Activated CD8-positive, alpha-beta memory T cell treated with anti-CD3 and anti-CD28 coated beads for 4 hours (primary cell): ENCODE results near the gene CRLF1.
"Not testable (repeated sequence)": the region's sequence is repeated elsewhere in the genome, so short reads cannot be mapped to it uniquely, and the experiment has no call there.

Source experiments
- DNase-seq, 2 donors: peaks; one replicate each; pipeline ENCODE4 v3.0.0-alpha.2; 2020; ENCODE audit warnings: low read depth in 2 of 2

The CRLF1 gene

DNA sequence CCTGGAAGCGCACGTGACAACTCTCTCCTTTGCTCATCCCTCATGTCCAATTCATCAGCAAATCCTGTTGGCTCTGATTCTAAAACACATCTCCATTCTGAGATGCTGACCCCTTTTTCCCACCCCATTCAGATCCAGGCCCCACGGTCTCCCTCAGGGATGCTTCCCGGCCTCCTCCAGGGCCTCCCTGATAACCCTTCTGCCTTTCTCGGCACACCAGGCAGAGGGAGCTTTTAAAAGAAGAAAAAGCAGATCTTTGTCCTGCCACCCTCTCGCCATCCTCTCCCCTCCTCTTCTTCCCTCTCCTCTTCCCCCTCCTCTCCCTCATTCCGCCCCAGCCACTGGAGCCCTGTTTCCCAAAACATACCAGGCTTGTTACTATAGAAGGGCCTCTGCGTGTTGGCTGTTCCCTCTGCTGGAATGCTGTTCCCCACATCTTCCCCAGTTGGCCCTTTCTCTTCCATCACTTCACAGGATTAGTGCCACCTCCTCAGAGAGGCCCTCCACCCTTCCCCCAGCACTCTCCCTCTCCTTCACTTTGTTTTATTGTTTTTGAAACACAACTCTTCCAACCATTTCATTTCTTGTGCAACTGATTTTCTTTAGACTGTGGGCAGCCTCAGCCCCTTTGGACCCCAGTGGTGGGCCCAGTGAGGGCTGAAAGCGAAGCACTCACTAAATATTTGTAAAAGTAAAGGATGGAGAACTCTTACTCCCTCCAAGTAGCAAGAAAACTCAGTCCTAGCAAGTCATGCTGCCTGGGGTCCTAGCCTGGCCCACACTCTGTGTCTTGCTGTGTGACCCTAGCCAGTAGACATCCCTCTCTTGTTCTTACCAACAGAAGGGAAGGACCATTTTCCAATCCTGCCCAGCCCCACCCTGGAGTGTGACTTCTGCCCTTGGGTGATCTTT, 2.5 kb upstream of the CRLF1 start:
- no peak for DNase-seq

DNA sequence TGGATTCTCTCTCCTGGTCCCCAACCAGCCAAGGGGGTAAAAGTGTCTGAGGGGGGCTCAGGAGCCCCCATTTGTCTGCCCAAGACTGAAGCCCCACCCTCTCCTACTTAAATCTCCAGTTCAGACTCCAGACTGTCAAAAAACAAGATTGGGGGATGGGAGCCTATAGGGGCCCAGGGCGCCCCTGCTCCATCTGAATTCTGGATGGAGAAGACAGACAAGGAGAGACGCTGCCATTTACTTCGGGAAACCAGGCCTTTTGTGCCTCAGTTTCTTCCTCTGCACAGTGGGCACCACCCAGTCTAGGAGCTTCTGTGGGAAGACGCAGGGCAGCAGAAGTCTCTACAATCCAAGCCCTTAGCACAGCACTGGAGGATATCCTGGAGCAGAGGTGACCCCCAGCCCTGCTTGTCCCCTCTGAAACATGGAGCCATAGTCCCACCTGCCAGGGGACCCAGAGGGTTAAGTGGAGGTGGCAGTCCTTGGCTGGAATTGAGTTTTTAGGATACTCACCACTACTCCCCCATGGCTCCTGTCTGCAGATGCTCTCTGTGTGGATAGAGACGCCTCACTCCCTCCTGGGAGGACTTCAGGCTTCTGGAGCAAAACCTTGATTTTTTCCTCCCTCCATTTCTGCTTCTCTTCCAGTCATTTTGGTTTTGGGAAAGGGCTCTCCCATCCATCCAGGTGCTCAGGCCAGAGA, 1.7 kb upstream of the CRLF1 start:
- no peak for DNase-seq

DNA sequence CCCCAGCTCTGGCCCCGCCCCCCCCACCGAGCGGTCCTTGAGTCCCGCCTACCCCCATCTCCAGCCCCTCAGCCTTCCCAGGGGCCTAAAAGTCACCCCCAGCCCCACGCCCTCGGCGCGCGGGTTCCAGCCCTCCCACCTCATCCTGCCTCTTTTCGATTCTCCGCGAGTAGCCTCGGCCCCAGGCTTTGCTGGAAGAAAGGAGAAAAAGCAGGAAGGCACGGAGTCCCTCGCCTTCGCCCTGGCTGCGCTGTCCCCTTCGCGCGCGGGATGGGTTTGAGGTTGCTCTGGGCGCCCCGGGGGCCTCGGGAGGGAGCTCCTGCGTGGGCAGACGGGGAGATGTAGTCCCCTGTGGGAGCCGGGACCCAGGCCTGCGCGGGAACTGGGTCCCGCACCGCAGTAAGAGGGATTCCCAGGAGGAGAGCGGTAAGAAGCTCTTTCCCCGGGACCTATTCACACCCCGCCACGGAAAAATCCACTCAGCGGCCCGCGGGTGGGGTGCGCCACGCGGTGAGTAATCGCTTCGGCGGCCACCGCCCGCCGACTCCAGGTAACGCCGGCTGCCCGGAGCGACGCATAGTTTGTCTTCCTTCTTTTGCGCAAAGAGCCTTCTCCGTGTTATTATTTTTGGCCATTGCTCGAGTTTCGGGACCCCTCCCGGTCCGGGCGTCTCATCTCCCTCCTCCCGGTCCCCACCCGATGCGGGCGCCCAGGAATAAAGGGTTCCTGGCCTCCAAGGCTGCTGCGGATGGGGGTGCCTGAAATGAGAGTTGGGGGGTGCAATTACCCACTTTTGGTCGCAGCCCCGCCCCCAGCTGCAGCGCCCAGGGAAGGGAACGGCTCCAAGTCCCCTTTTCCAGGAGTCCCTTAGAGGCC, 865 bp upstream of the CRLF1 start:
- DNase-seq, result no peak

DNA sequence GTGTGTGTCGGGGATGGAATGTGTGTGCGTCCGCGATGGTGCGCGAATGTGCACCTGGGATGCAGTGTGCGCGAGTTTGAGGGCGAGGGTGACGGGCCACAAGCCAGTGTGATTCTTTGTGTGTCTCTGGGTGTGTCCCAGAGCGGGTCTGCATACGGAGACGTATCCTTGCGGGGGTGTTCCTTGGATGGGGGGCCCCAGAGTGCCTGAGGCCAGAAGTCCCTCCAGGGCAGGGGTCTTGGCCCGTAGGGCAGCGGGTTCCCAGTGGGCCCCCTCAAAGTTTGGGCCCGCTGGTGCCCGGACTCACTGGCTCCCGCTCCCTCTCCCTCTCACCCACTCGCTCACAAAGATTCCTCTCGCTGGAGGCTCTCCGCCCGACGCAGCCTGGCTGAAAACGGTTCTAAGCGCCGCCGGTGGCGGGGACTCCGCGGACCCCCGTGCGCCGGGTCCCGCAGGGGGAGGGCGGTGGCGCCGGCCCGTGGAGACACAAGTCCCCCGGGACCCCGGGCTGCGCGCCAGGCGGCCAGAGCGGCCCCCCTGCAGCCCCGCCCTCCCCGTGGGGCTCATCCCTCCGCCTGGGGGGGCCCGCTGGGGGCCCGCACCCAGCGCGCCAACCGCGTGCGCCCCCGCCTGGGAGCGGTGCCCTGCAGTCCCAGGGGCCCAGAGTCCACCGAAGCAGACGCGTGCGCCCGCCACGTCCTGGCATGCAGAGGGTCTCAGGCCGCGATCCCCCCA, 886 bp downstream of the CRLF1 start:
- no peak for DNase-seq

DNA sequence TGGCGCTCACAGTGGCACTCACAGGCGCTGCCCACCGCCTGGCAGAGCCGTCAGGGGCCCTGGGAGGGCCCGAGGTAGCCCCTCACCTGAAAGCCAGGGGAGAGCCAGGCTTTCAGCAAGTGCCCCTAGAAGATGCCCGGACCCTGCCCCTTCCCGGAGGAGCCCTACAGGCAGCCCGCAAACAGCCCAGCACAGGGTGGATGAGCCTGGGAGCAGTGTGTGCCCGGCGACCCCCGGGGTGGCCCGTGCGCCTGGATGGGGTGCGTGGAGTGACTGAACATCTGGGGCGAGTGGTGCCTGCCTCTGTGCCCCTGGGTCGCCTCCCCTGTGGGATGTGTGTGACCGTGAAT, 1.4 kb downstream of the CRLF1 start:
- DNase-seq, result no peak

DNA sequence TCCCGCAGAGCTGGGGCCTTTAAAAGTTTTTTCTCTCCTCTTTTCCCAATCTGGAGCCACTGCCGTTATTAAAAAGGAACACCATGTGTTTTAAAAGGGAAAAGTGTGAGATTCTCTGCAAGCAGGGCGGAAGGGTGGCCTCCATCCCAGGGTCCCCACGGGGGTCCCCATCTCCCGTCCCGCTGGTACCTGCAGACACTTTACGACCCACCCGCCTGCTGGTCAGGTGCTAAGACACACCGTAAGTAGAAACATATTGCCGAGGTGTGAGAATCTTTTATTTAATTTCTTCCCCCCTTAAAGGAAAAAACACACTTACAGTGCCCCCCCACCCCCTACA, 1.8 kb downstream of the CRLF1 start:
- DNase-seq, result no peak

DNA sequence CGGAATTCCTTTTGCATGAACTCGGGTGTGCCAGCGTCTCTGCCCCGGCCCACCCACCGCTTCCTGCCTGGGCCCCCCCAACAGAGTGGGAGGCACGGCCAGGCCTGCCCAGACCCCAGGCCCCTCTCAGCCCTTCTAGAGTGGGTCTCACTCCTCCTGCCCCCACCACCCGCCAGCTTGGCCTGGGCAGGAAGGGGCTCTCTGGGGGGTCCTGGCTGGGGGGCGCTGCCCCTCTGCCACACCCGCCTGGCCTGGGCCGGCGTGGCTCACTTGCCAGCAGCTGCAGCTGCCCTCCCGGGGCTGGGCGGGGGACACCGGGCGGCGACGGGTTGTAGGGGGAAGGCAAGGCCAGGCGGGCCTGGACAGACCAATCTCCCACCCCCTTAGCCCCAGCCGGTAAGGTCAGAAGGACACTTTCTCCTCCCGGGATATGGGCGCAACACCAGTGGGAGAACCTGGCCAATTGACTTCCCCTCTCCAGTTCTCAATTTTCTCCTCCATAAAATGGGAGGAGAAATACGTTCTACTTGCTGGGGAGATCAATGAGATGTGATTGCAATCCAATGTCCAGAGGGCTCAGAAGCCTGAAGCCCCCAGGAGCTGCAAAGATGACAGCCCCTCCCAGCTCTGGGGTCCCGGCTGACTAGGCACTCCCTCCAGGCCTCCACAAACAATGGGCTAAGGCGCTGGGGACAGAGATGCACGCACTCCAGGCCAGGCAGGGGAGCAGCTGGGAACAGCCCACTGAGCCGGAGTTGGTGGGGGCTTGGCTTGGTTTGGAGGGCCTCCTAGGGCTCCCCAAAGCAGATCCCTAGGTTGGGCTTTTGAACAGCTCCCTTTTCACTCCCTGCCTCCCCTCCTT, 2.4 kb downstream of the CRLF1 start:
- no peak for DNase-seq

DNA sequence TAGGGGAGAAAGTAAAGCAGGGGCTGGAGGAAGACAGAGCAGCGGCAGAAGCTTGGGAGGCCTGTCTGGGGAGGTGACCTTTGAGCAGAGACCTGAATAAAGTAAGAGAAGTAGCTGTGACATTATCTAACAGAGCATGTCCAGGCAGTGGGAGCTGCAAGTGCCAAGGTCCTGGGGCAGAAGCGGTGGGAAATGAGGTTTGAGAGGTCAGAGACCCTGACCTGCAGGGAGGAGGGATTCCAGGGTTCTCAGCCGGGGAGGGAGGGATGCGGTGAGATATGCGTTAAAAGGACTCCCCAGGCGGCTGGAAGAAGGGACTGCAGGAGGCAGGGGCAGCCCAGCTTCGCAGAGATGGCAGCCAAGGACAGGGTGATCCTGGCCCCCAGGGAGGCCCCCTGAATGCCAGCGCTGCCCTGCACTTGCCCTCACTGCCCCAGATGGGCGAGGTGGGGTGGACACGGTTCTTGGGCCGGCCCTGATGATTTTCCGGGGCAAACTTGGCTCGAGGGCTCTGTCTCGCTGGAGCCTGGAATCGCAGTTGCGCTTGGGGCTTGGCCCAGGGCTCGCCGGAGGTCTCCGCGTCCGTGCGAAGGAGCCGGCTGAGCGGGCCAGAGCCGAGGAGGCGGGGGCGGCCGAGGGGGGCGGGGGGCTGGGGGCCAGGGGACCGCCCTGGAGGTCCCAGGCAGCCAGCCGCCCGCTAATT, 3.2 kb downstream of the CRLF1 start:
- no peak for DNase-seq

DNA sequence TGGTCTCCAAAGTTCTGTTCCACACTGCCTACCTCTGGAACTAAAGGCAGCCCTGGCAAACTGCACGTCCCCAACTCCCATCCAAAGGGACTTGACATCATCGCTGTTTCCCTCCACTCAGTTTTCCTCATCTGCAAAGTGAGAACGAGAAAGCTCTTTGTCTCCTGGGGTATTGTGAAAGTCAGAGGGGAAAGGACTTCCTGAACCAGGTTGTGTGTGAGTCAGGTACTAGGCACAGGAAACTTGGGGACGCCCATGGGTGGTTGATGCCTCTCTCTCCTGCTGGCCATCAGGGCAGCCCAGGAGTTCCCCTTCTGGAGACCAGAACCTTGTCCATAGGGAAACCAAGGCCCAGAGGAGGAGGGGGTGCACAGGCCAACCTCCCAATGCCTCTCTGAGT, 4.7 kb downstream of the CRLF1 start:
- DNase-seq, result no peak

DNA sequence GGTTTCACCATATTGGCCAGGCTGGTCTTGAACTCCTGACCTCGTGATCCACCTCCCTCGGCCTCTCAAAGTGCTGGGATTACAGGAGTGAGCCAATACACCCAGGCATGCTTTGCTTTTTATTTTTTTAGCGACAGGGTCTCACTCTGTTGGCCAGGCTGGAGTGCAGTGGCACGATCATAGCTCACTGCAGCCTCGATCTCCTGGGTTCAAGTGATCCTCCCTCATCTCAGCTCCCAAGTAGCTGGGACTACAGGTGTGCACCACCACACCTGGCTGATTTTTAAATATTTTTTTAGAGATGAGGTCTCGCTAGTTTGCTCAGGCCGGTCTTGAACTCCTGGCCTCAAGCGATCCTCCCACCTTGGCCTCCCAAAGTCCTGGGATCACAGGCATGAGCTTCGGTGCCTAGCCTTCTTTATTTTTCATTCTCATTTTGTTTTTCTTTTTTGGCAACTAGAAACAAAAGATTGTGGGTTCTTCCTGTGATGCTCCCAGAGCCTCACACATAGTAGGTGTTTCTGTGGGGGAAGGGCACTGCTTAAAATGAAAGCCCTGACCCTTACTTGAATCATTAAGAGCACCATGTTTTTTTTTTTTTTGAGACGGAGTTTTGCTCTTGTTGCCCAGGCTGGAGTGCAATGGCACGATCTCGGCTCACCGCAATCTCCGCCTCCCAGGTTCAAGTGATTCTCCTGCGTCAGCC, 5.8 kb downstream of the CRLF1 start:
- DNase-seq, result not testable (repeated sequence)

DNA sequence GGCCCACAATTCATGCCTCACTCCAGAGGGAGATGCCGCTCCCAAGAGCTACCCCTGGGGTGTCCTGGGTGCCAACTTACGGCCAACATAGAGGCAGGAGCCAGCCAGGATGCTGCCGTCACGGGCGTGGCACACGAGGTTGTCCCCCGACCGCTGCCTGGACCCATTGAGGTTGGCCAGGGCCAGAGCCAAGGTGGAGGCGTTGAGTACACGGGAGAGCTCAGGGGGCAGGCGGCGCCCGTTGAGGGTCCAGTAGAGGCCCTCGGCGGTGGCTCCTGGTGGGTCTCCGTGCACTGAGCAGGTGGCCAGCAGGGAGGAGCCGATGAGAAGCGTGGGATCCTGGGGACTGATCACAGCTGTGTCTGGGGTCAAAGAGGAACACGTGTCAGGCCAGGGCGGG, 7.1 kb downstream of the CRLF1 start:
- DNase-seq, result no peak

DNA sequence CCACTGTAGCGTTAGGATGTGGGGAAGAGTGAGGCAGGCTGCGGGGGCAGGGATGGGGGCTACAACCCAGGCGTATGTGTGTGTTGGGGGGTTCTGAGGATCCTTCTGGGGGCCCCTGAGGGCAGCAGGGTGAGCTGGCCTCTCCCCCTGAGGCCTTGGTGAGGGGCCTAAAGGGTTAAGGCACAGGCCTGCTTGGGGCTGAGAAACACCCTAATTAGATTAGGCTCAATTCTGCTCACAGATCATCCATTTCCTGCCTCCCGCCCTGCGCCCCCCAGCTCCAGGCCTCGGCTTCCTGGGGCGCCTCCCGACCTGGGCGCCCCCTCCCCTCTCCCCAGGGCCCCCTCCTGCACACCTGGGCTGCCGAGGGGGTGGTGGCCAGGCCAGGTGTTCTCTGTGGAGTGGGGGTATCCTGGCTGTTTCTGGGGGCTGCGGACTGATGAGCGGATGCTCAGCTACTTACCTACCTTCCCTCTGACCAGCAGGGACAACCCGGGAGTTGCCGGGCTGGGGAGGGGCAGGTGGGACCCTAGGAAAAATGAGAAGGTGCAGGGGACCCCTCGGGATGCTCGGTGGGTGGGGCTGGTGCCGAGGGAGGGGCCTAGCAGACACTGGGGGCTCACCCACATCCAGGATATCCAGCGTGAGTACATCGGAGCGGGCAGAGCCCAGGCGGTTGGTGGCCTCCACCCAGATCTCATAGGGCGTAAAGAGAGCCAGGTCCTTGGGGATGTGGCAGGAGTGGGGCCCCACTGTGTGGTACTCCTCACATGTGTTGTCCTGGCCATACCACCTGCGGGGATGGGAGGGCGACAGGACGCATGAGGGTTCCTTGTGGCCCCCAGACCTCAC, 8.6 kb downstream of the CRLF1 start:
- no peak for DNase-seq

DNA sequence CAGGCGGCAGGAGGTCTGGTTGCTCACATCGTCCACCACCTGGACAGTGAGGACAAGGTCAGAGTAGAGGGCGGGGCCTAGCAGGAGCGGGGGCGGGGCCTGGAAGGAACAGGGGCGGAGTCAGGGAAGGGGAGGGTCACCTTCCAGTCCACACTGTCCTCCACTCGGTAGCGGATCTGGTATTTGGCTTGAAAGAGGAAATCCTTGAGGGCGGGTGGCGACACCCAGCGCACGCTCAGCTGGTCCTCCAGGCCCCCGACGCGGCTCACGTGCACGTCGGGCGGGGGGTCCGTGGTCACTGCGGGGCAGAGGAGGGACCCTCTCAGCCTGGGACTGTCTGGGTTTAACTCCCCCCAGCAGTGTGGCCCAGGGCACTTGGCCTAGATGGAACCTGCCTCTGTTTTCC, 9.8 kb downstream of the CRLF1 start:
- DNase-seq, result no peak

DNA sequence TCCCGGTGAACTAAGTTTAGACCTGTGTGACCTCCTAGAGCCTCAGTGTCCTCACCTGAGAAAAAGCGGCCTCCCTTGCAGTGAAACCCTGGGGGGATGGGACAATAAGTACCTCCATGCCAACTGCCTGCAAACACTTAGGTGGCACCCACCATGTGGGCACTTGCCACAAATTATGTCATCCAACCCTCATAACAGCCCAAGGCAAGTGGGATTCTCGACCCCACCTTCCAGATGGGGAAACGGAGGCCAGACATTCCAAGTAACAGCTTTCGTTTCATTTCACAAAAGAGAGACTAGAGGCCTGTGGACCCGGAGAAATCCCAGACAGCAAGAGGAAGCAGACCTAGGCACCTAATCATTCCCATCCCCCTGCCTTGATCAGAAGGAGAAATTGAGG, 11.1 kb downstream of the CRLF1 start:
- no peak for DNase-seq

DNA sequence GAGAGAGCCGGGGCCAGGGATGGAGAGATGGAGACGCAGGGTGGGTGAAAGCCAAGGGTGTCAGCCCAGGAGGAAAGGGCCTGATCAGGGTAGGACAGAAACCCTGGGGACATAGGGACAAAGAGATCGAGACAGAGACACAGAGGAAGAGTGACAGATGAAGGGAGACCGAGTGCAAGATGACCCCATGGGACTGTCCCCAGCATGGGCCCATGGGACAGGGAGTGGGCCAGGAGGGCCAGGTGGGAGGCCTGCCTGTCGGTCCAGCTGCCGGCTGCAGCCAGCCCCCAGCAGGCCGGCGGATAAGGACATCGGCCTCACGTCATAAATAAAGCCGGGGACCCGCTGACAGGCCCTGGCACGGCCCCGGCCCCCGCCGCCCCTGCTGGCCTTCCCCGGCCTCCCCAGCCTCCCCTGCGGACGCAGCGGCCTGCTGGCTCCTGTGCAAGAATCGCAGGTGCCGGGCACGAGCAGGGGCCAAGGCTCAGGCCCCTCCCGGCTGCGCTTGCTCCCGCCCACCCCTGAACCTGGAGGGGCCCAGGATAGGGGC, 11.7 kb downstream of the CRLF1 start:
- DNase-seq, result no peak

DNA sequence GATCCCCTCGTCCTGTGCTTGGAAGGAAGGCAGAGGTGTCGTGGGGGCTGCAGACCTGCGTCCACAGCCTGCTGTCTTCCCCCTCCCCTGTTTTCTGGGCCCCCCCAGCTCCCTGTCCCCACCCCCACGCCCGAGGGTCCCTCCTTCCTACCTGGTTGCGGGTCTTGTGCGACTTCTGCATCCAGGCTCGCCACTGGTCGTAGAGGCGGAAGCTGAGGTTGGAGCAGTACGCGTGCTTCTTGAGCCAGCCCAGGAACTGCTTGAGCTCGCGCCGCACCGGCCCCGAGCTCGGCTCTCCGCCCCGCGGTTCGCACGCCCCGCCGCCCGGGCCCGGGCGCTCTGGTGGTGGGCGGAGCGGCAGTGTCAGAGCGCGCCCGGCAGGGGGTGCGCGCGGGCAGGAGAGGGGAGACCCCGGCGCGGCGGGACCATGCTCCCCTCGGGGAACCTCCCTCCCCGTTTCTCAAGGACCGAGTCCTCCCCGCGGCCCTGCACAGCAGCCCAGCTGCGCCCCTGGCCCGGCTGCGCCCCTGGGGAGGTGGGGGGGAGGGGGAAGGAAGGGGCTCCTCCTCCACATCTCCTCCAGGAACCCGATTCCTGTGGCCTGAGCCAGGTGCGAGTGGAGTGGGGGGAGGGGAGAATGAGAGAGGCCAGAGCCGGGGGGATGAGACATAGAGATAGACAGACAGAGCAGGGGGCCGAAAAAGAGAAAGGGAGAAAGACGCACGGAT, 12.3 kb downstream of the CRLF1 start:
- DNase-seq, result peak; percentile 50 to 58

DNA sequence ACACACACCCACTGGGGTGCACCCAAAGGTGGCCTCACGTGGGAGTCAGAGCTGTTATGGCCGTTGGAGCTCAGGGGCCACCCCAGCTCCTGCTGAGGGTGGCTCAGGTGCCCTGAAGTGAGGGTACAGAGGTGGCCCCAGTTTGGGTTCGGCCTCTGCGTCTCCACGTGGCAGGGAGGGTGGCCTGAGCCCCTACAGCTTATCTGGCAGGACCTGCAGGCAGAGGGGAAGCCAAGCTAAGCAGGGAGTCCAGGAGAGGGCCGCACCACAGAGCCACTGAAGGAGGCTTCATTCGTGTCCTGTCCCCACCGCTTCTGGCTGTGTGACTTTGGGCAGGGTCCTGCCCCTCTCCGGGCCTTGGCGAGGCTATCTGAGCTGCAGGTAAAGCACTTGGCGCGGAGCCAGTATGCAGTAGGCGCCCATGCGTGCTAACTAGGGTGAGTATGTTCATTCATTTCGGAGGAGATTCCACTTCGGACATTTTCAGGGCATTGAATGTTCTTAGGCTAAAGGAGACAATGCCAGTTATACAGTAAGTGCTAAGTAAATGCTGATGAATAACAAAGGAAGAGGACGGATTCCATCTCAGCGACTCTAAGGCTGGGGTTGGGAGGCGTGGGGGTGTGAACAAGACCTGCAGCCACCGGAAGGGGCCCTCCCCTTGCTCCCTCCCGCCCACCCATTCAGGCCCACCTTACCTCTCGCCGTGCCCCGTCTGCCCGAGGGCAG, 13.1 kb downstream of the CRLF1 start:
- no peak for DNase-seq
